Right lung (tissue), 5 donors: Measurements from ENCODE around the gene CACNA1A. TPM values are rescaled to one million over a fixed set of nuclear protein-coding genes. Genes with fewer than 3 reads are reported as not detected.
"Not testable (repeated sequence)": the region's sequence is repeated elsewhere in the genome, so short reads cannot be mapped to it uniquely, and the experiment has no call there.

Experiments
- DNase-seq, 2 donors: peaks; one replicate each; pipeline ENCODE4 v3.0.0-alpha.2; 2013
- polyA plus RNA-seq, 5 donors: library from polyadenylated mRNA; unstranded; fragments of 120-200 nt; gene quantifications; one replicate each; pipeline versions ENCODE4 v1.2.1 to v1.2.3, GENCODE V29; 2013; ENCODE audit warnings: inconsistent platforms in 1 of 5, low replicate concordance in 1 of 5; ENCODE audit not compliant: insufficient read length in 5 of 5, insufficient read depth in 1 of 5

The CACNA1A gene
- polyA plus RNA-seq, 5 donors: 3.2 to 5.0 (median 4.3) TPM

GRCh38 chr19:13281567-13282291, 224.6 kb downstream of the CACNA1A start:
- DNase-seq: no peak

DNA sequence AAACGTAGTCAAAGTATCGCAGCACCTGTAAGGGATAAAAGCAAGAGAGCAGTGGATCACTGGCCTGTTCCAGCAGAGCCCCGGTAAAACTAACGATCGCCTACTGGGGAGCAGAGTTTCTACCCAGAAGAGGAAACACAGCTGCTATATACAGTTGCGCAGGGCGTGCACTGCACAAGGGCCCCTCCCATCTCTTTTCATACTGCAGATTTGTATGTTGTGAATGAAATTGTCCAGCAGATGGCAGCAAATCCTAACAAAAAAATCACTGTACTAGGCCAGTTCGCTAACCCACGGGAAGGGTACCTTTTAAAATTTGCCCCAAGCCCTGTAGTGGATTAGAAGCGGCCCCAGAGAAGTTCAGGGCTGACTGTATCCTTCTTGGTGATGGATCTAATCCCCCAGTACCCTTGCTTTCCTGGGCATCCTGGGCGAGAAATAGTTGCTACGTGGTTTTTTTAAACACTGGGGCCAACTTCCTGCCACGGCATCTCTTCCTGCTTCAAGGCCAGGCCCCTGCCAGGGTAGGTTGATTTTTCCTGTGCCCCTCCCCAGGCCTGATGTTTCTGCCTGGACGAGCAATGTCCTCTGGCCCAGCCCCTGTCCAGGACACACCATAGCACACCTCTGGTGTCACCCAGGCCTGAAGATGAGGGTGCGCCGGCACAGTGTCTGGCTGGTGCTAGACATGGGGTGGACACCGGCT, 229.0 kb downstream of the CACNA1A start:
- DNase-seq: peak; percentile 38 to 62

GRCh38 chr19:13275016-13275722, 231.1 kb downstream of the CACNA1A start:
- no peak for DNase-seq

DNA sequence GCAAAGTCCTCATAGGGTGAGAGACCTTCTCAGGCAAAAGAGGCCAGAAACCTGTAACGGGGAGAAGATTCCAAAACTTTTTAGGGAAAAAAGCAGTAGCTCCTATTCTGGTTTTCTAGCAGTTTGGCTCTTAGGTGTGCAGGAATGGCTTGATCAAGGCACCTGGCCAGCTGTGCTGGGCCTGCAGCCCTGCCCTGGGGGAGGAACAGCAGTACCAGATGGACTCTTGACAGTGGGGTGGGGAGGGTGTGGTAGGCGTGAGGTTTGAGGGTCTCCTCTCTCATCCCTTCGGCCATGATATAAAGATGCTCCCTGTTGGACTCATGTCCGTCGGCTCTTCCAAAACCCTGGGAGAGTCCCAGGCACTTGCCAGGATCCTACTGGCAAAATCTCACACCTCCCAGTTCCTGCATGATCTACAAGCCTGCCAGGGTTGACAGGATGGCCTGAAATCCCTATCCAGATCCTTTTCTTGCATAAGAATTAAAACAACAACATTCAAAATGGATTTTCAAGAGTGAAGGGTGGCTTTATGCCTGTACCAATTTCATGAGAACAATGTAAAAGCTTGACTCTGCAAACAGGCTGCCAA, 235.7 kb downstream of the CACNA1A start:
- DNase-seq: no peak

GRCh38 chr19:13269348-13269747, 236.9 kb downstream of the CACNA1A start:
- no peak for DNase-seq

GRCh38 chr19:13267889-13268288, 238.4 kb downstream of the CACNA1A start:
- DNase-seq: no peak

DNA sequence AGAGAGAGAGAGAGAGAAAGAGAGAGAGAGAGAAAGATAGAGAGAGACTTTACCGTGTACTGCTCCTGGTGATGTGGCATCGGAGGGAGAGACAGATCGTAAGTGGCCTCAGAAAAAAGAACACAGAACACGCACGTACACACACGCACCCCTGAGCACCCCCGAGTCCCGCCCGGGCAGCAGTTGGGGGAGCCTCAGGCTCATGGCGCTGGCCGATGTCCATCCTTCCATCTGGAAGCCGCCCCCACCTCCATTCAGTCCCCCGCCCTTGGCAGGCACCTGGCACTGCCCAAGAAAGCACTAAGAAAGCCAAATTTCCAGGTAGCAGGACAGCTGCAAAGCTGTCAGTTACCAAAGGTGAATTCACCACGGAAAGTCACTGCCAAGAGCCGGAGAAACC, 239.1 kb downstream of the CACNA1A start:
- no peak for DNase-seq

- peak; percentile 38 to 63 for DNase-seq
Observed at GRCh38 chr19:13262450-13262849, 243.8 kb downstream of the CACNA1A start.

GRCh38 chr19:13260883-13261653, 245.2 kb downstream of the CACNA1A start:
- DNase-seq: no peak

- DNase-seq: no peak
Observed at GRCh38 chr19:13256918-13257317, 249.4 kb downstream of the CACNA1A start.

DNA sequence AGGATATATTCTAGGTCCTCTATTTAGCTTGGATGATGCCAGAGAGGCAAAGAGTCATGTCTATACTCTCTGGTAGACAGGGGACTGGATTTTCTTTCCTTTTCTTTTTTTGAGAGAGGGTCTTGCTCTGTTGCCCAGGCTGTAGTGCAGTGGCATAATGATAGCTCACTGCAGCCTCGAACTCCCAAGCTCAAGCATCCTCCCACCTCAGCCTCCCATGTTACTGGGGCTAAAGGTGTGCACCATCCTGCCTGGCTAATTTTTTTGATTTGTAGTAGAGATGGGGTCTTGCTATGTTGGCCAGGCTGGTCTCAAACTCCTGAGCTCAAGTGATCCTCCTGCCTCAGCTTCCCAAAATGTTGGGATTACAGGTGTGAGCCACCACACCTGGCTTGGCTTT, 249.9 kb downstream of the CACNA1A start:
- DNase-seq: not testable (repeated sequence)

- DNase-seq: no peak
Observed at GRCh38 chr19:13255719-13256059, 250.6 kb downstream of the CACNA1A start.

DNA sequence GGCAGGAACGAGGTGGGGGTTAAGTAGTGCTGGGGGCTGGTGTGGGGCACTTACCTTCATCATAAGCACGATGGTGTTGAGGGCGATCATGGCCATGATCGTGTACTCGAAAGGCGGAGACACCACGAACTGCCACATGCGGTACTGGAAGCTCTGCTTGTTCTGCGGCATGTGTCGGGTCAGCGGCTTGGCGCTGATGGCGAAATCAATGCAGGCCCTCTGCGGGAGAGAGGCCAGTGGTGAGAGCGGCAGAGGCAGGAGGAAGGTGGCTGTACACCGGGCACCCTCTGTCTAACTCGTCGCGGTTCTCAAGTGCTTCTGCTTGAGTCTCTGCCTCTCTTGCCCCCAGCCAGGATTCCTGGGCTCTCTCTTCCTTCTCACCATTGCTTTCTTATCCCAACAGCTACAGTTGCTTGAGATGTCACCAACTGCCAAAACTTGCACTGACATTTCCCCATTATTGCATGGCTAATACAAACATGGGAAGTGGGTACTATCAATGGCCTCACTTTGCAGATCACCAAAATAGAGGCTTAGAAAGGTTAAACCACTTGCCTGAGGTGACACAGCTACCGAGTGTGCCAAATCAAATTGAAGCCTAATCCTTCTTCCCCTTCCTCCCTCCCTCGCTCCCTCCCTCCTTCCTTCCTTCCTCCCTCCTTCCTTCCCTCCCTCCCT, 251.1 kb downstream of the CACNA1A start:
- no peak for DNase-seq

- DNase-seq: no peak
Observed at GRCh38 chr19:13252569-13253335, 253.5 kb downstream of the CACNA1A start.

DNA sequence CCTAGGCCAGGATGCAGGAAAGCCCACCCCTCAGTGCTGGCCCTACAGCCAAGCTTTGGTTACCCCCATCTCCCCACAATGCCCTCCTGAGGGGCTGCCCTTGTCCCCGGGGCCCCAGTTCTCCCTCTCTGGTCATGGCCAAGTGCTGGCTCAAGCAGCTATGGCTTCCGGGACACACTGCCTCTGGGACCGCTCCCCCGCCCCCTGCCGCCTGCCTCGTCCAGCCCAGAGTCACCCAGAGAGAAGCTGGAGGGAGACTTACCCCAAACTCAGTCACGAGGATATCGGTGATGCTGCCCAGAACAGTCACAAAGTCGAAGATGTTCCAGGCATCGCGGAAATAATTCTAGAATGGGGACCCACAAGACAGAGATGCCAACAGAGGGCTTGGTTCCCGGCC, 261.4 kb downstream of the CACNA1A start:
- no peak for DNase-seq

GRCh38 chr19:13241231-13242104, 264.8 kb downstream of the CACNA1A start:
- no peak for DNase-seq

GRCh38 chr19:13240312-13241022, 265.8 kb downstream of the CACNA1A start:
- DNase-seq: no peak

GRCh38 chr19:13238891-13239534, 267.3 kb downstream of the CACNA1A start:
- DNase-seq: no peak
